HG02973 (cell line): Measurements from ENCODE around the gene SCD5.

Source experiments
- ATAC-seq: cut with Tn5 transposase; IDR thresholded peaks from one replicate; pipeline ENCODE4 v1.9.1; 2021; ENCODE audit warnings: moderate library complexity; ENCODE audit not compliant: unreplicated experiment

SCD5 gene

GRCh38 chr4:82774711-82775171 is 23.9 kb downstream of the SCD5 start:
- ATAC-seq = no peak

- no peak for ATAC-seq
Measured at GRCh38 chr4:82773057-82773456, 25.5 kb downstream of the SCD5 start.

- ATAC-seq = no peak
Measured at GRCh38 chr4:82770607-82771006, 28.0 kb downstream of the SCD5 start.

DNA sequence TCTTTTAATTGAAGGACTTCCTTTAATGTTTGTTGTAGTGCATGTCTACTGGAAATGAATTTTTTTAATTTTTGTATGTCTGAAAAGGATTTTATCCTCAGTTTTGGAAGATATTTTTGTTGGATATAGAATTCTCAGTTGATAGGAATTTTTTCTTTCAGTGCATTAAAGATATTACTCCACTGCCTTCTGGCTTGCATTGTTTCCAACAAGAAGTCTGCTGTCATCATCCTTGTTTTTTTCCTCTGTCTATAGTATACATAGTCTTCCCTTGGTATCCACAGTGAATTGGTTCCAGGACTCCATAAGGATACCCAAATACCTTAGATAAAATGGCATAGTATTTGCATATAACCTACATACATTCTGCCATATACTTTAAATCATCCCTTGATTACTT is 33.5 kb downstream of the SCD5 start:
- no peak for ATAC-seq

- no peak for ATAC-seq
Measured at GRCh38 chr4:82761229-82761628, 37.4 kb downstream of the SCD5 start.

- no peak for ATAC-seq
Measured at GRCh38 chr4:82758701-82759685, 39.6 kb downstream of the SCD5 start.

DNA sequence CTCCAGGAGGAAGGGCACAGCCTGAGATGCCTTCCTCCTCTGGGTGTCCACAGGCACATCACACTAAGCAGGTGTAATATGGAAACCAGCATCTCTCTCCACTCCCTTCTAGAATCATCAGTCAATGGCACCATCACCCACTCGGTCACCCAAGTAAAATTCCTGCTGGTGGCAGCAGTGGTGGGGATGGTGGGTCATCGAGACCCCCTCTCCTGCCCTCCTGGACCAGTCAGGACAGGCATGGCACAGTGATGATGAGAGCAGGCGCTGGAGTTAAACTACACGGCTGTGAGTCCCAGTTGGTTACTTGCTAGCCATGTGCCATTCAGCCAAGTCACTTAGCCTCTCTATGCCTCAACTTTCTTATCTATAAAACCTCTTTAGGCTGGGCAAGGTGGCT is 42.5 kb downstream of the SCD5 start:
- no peak for ATAC-seq

DNA sequence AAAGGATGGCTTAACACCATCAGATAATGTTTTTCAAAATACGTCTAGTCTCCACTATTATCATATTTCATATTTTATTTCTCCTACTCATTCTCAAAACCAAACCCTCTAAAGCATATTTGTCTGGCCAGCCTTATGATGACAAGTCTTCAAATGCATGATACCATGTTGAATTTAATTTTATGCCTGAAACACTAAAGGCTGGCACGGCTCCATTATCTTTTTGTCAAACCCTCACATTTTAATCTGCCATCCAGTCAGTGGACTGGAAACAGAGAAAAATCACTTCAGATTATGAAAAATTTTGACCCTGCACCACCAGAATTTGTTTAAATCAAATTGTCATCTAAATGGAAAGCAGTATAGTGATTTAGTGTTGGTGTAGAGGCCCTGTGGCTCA is 42.9 kb downstream of the SCD5 start:
- ATAC-seq = no peak

GRCh38 chr4:82754513-82755165 is 44.0 kb downstream of the SCD5 start:
- ATAC-seq = no peak

DNA sequence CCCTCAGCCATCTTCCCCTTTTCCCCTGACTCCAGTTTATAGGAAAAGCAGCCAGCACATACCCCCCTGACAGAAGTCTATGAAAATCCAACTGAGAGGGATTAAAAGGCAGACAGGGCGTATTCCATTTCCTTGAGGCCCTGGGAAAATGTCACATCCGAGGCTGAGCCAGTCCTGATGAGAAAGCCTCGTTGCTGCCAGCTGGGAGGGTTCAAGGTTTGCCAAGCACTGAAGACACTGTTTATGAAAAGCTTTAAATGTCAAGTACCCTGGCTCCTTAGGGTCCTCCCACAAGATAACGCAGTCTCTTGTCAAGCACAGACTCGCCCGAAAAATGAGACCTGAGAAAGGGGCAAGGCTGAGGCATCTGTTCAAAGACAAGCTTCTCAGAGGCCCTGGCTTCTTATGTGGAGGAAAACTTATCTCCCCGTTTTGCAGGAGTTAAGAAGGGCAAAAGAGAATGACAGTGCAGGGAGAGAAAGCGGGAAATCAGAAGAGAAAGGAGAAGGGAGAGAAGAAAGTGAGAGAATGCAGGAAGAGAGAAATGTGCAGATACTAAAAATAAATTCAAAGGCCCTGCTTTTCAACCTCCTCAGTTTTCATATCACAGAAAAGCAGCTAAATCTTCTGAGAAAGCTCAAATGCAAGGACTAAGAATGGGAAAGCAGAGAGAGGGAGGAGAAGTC is 44.7 kb downstream of the SCD5 start:
- ATAC-seq = no peak

DNA sequence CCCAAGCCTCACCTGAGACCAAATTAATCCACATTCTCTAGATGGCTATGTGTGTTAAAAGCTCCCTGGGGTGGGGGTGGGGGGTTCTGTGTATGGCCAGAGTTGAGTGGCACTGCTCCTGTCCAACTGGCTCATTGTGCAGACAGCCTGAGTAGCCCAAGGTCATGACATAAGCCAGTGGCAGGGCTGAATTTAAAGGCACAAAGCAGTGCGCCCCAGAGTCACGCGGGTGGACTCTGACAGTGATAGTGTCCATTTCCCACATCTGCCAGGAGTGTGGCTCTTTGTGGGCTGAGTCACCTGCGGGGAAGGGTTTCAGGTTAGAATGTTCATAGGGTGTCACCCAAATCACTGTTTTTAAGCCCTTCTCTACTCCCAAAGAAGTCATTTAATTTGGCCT is 45.4 kb downstream of the SCD5 start:
- no peak for ATAC-seq

- no peak for ATAC-seq
Measured at GRCh38 chr4:82748810-82749470, 49.7 kb downstream of the SCD5 start.

DNA sequence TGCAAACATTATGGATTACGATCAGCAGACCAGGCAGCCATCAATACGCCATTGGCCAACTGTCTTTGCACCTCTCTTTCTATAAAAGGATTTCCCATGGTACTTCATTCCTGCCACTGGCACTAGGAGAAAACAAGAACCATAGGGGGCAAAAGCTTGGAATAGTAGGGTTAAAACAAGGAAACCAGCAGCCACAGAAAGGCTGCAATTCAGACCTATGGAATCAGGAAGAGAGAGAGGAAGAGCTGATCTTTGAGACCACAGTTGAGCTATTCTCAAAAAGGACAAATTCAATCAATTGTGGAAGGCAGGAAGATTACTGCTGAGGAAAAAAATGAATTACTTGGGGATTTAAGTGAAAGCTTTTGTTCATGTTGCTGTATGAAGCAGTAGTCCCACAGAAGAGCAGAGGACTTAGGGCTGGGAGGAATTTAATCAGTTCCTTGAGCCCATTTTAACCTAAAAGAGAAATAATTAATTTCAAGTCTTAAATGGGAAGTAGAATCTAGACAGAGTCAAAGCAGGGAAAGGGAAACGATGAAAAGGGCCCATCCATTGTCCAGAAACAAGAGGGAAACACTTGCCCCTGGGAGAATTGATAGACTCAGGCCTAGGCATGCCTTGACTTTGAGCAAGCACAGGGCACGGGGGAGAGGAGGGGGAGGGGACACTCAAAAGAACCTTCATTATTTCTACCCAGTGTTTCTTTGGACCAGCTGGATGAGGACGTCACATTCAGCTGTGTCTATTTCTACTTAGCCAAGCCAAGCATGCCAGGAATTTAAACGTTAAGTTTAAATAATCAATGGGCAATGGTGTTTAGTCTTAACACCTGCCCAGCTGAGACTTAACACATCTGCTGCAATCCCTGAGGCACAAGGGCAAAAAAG is 50.7 kb downstream of the SCD5 start:
- no peak for ATAC-seq

- ATAC-seq = no peak
Measured at GRCh38 chr4:82746705-82747574, 51.7 kb downstream of the SCD5 start.

- ATAC-seq = no peak
Measured at GRCh38 chr4:82745173-82745842, 53.3 kb downstream of the SCD5 start.

GRCh38 chr4:82744284-82744968 is 54.2 kb downstream of the SCD5 start:
- ATAC-seq = no peak

- no peak for ATAC-seq
Measured at GRCh38 chr4:82741188-82741587, 57.4 kb downstream of the SCD5 start.
